ENCODE data around the gene PCSK9. TPM values are rescaled to one million over a fixed set of nuclear protein-coding genes. Genes with fewer than 3 reads are reported as not detected.

The PCSK9 gene
- total and polyA plus RNA-seq, 2 of the 13 experiments (the other 11 are each of a cell fraction or from before 2014, with no cell fraction given) = 33.3 to 80.5 TPM

- Histone ChIP-seq H2AFZ (ENCODE audit: low read length) (no peak overlapping the region), H3K4me2 (ENCODE audit: low read depth, low read length) (no peak overlapping the region), H3K79me2 (ENCODE audit: insufficient read depth, low read length) (no peaks in the 10 kb centered on the region), H3K36me3 (replicated peaks in 1 of 2; ENCODE audit: control insufficient read depth in 1 of 2, insufficient read depth in 2 of 2, low read length in 2 of 2) (no peaks in the 10 kb centered on the region), H3K4me3 (replicated peaks in 1 of 3; ENCODE audit: insufficient read depth in 1 of 3, low read depth in 2 of 3, low read length in 3 of 3) (no peak overlapping the region), H3K27me3 (ENCODE audit: control insufficient read depth in 1 of 2, insufficient read depth in 2 of 2, low read length in 2 of 2) (peaks cover 2 to 24% of the 10 kb centered on the region in 2 experiments; a peak in 4 of 5 replicates), H3K9ac (ENCODE audit: insufficient read depth, low read depth, low read length) (no peak overlapping the region), H4K20me1 (ENCODE audit: insufficient read depth, low read length) (no peaks in the 10 kb centered on the region), H3K9me3 (ENCODE audit: low read length) (no peaks in the 10 kb centered on the region), H3K4me1 (ENCODE audit: insufficient read depth, low read length) (peaks cover 7% of the 10 kb centered on the region; the same call in 1 of the 2 replicates), H3K27ac (ENCODE audit: extremely low read length, insufficient read depth, low read length) (no peak overlapping the region)
- no TSS peak for BruUV-seq (replicated peaks)
- intact Hi-C loops (cut with micrococcal nuclease; ENCODE audit: unreplicated experiment) = no loop called here
- FAIRE-seq (no peak), ATAC-seq (no peak), DNase-seq (ENCODE audit: low spot score) (no peak)
- ChIA-PET POLR2A (no interaction called here), CTCF (ENCODE audit: low intra/inter-chr PET ratio, low total read pairs) (no interaction called here)
- in situ Hi-C loops (cut with HindIII; ENCODE audit: extremely low pct_ligation_motif_present, low pct_unique_long_range_greater_than_20kb) = loop anchor here (10.0 kb wide), 1 partner anchor 175 kb away; no protein-coding TSS in a partner anchor
- no peak for TF ChIP-seq MXD4 (CRISPR knock-in tag; IDR thresholded peaks at IDR 0.05)
- peak; percentile 75; the same call in 1 of the 2 replicates for TF ChIP-seq ZNF768 (CRISPR knock-in tag; IDR thresholded peaks at IDR 0.05)
- 25% methylated on average over 6 of the region's 13 CpGs for WGBS (ENCODE audit: low lambda C conversion rate)
Measured at GRCh38 chr1:54989968-54990810, 49.2 kb upstream of the PCSK9 start.

GRCh38 chr1:54990916-54991315 is 48.4 kb upstream of the PCSK9 start:
- DNase-seq (ENCODE audit: low spot score) (no peak), ATAC-seq (no peak), FAIRE-seq (no peak)
- no peaks in the 10 kb centered on the region for H3K79me2 ChIP-seq (ENCODE audit: insufficient read depth, low read length)
- intact Hi-C loops (cut with micrococcal nuclease; ENCODE audit: unreplicated experiment) = no loop called here
- H3K36me3 ChIP-seq (replicated peaks in 1 of 2; ENCODE audit: control insufficient read depth in 1 of 2, insufficient read depth in 2 of 2, low read length in 2 of 2) = no peaks in the 10 kb centered on the region
- no peak overlapping the region for H3K4me2 ChIP-seq (ENCODE audit: low read depth, low read length)
- ChIA-PET CTCF (ENCODE audit: low intra/inter-chr PET ratio, low total read pairs) (no interaction called here), POLR2A (no interaction called here)
- in situ Hi-C loops (cut with HindIII; ENCODE audit: extremely low pct_ligation_motif_present, low pct_unique_long_range_greater_than_20kb) = loop anchor here (10.0 kb wide), 1 partner anchor 176 kb away; no protein-coding TSS in a partner anchor
- H3K9me3 ChIP-seq (ENCODE audit: low read length) = no peaks in the 10 kb centered on the region
- no peak overlapping the region for H3K9ac ChIP-seq (ENCODE audit: insufficient read depth, low read depth, low read length)
- H2AFZ ChIP-seq (ENCODE audit: low read length) = no peak overlapping the region
- WGBS (ENCODE audit: low lambda C conversion rate) = no CpG with 5 or more reads among the region's 4 CpGs
- H3K4me1 ChIP-seq (ENCODE audit: insufficient read depth, low read length) = peaks cover 7% of the 10 kb centered on the region; the same call in 1 of the 2 replicates
- no TSS peak for BruUV-seq (replicated peaks)
- no peak overlapping the region for H3K4me3 ChIP-seq (replicated peaks in 1 of 3; ENCODE audit: insufficient read depth in 1 of 3, low read depth in 2 of 3, low read length in 3 of 3)
- peaks cover 0 to 29% of the 10 kb centered on the region in 2 experiments; a peak in 4 of 5 replicates for H3K27me3 ChIP-seq (ENCODE audit: control insufficient read depth in 1 of 2, insufficient read depth in 2 of 2, low read length in 2 of 2)
- no peak overlapping the region for H3K27ac ChIP-seq (ENCODE audit: extremely low read length, insufficient read depth, low read length)
- no peaks in the 10 kb centered on the region for H4K20me1 ChIP-seq (ENCODE audit: insufficient read depth, low read length)
- TF ChIP-seq KLF11 (CRISPR knock-in tag; IDR thresholded peaks at IDR 0.05) = no peak
- TF ChIP-seq ZBTB39 (CRISPR knock-in tag; IDR thresholded peaks at IDR 0.05) = no peak
- TF ChIP-seq ERF (CRISPR knock-in tag; IDR thresholded peaks at IDR 0.05) = no peak
- no peak for TF ChIP-seq FOXC1 (CRISPR knock-in tag; IDR thresholded peaks at IDR 0.05; ENCODE audit: borderline replicate concordance)
- no peak for TF ChIP-seq ZNF562 (CRISPR knock-in tag; IDR thresholded peaks at IDR 0.05; ENCODE audit: borderline replicate concordance)
- no peak for TF ChIP-seq ZNF496 (CRISPR knock-in tag; IDR thresholded peaks at IDR 0.05; ENCODE audit: insufficient replicate concordance)
- TF ChIP-seq CSRNP2 (CRISPR knock-in tag; conservative IDR thresholded peaks at IDR 0.05; ENCODE audit: low read depth) = no peak
- no peak for TF ChIP-seq TEAD2 (CRISPR knock-in tag; IDR thresholded peaks at IDR 0.05)
- TF ChIP-seq ZNF207 (IDR thresholded peaks at IDR 0.05; ENCODE audit: borderline replicate concordance) = no peak
- no peak for TF ChIP-seq ZNF629 (CRISPR knock-in tag; conservative IDR thresholded peaks at IDR 0.05)
